GM08714 (cell line): ENCODE measurements around the gene PHLDA3.
A peak's percentile ranks its signal among the peaks of the same experiment; 100 is the strongest.

ENCODE experiments used
- H3K4me3 ChIP-seq: fragments of 200-500 bp; sonication (Bioruptor generic); 2 replicates; pipeline ENCODE4 v1.5.1; 2014; ENCODE audit warnings: mild to moderate bottlenecking, low read length, inconsistent platforms
- ZNF274 ChIP-seq: IDR thresholded peaks from 2 replicates; pipeline ENCODE4 v1.6.1; 2012; ENCODE audit warnings: mild to moderate bottlenecking, low read depth, low read length

The PHLDA3 gene

DNA sequence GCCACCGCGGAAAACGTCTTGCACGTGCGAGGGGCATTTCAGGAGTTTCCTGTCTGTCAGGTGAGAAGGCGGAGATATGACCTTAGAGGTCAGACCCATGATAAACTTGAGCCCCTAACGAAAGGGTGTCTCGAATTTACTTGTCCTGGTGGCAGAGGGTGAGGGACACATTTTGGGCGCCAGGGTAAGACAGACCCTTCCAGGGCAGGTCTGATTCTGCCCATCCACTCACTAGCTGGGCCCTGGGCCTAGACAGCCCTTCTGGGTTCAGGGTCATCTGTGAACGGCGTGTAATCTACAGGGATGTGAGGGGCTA is 38.3 kb upstream of the PHLDA3 start:
- peak overlapping the region; percentile 82; the same call in 1 of the 2 replicates for H3K4me3 ChIP-seq
- TF ChIP-seq ZNF274 = no peak

DNA sequence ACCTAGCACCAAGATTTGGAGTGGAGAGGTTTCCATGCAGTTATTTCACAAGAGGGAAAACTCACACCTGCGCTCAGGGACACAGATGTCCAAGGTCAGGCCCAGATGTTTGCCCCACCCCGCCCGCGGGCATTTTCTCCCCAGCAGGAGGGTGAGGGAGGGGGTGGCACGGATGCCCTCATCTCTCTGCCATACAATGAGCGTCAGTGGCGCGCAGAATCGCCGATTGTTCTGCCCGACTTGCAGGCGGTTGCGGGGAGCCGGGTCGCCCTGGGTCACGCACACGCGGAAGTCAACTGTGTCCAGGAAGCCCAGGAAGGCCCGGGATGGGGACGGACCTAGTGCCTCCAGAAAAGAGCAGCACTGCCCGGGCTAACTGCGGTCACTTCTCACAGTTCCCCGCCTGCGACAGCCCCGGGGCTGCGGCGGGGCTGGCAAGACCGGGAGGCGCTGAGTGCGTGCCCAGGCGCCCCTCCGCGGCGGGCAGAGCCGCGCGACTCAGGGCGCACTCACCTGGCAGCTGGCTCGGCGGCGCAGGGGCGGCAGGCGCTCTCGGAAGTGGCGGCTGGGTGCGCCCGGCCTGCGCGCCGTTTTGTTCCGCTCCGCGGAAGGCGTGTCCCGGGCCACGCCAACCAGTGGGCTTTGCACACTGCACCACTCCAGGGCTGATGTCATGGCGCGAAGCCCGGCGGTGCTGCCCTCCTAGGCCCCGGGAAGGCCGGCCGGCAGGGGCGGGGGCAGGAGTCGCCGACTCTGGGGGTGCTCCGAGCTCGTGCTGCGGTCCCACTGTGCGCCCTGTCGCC is 37.8 kb upstream of the PHLDA3 start, which contains the start of gene CSRP1:
Gene CSRP1 (minus strand): TSS at position 567 of the 803 bp plus-strand sequence. CDS start 10,820 bp downstream, outside the sequence.
- H3K4me3 ChIP-seq = peak within 1 kb of the TSS; percentile 82
- TF ChIP-seq ZNF274 = no peak

DNA sequence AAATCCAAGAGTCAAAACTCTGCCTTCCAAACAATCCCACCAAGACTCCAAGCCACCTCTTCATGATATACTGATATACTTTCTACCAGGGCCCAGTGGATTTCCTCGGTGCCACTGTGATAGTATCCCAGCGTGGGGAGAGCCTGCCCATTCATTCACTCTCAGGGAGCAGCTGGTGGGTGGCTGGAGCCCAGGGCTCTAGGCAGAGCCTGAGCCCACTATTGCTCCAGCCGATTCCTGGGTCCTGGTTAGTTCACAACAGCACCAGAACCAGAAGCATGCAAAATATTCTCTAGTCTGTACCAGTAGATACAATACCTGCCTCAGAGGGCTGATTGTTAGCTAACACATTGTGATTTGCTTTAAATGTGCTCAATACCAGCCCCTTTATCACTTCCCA is 37.1 kb upstream of the PHLDA3 start:
- peak overlapping the region; percentile 82 for H3K4me3 ChIP-seq
- no peak for TF ChIP-seq ZNF274

DNA sequence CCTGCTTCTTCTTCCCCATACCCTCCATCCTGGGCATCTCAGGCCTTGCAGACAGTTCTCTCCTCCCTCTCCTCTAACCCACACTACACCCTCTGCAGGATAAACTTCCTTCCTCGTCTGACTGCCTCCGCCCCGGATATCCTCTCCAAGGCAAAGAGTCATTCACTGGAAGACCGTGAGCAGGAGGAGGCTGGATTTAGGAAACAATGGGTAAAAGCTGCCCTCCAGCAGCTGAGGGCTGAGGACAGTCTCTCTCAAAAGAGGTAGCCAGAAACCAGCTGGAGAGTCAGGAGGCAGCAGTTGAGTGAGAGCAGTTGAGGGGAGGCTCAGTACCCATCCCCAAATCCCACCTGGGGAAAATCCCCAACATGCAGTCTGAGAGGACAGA is 36.5 kb upstream of the PHLDA3 start:
- no peak for TF ChIP-seq ZNF274

DNA sequence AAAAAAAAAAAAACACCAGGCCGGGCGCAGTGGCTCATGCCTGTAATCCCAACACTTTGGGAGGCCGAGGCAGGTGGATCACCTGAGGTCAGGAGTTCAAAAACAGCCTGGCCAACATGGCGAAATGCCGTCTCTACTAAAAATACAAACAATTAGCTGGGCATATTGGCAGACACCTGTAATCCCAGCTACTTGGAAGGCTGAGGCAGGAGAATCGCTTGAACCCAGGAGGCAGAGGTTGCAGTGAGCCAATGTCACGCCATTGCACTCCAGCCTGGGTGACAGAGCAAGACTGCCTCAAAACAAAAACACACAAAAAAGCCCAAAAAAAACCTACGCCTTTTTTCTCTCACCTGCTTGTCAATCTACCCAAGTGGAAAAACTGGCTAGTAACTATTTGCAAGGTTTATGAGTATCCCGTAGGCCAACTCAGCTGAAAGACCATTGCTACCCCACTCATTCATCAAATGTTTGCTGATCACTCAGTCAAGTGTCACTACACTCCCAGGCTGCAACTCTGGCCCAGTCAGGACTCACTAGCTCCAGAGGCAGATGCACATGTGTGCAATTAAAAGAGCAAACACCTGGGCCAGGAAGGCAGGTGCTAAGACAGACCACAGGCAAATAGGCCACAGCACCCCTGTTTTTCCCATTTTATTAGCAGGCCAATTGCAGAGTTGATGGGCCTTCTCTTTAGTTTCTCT is 36.0 kb upstream of the PHLDA3 start:
- no peak for TF ChIP-seq ZNF274
- H3K4me3 ChIP-seq = no peak overlapping the region; the same call in 1 of the 2 replicates

More for the DNA sequence above, 36.5 kb upstream of the PHLDA3 start:
- peak overlapping the region; percentile 82; the same call in 1 of the 2 replicates for H3K4me3 ChIP-seq

DNA sequence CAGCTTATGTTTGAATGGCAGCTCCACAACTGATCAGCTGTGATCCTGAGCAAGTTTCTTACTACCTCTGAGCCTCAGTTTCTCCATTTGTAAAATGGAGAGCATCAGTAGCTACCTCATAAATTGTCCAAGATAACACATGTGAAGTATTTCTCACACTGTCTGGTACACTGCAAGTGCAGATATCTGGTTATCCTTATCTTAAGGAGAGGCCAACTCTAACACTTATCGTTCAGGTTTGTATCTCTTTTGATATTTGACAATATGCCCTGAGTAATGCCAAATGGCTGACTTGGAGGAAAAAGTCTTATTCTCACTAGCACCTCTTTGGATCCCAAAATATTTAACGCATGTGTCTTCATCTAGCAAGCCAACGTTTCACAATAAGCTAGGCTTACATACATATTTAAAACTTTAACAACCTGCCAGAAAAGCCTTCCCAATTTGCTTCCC is 35.2 kb upstream of the PHLDA3 start:
- H3K4me3 ChIP-seq = no peak overlapping the region
- no peak for TF ChIP-seq ZNF274

DNA sequence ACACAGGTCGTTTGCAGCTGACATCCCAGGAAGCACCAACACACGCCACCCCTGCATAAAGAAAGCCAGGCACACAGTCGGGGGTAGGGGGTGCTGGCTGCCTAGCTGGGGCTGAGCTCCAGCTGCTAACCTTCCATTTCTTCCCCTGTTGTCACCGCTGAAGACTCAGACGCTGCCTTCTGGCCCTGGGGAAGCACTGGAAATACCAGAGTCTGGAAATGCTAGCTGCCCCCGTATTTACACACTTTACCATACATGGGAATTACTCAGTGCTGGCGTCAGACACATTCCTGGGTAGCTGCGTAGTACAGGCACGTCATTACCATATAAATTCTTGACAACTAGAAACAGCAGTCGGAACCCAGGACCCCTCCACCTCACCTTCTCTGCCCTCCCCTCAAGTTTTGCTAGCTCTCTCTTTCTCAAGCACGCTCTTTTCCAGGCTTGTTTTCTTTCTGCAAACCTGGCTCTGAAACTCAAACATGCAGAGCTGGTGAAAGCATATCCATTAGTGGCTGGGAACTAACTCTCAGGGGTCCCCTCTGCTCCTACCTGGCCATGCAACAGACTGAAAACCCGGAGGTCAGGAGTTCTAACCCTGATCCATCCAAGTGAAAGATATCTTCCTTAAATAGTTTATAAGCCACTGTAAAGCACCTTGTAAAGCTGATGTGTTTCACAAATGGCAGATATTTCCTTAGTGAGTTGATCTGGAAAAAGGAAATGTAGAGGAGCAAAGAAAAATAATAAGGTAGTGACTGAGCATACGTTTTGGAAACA is 34.6 kb upstream of the PHLDA3 start:
- no peak overlapping the region for H3K4me3 ChIP-seq

DNA sequence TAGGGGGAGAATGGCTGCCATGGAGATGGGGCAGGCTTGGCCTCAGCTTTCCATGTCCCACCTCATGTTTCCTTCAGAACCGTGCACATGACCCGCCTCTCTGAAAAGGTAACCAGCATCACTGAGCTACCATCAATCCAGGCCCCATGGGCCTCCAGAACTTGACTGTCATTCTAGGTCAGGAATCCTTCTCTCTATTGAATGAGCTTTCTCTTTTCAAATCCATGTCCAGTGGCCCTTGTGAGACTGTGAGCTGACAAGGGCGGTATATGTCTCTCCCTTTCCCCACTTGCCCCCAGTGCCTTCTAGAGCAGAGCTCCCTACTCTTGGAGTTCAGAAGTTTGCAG is 33.5 kb upstream of the PHLDA3 start:
- no peak for TF ChIP-seq ZNF274
- no peak overlapping the region for H3K4me3 ChIP-seq

More for the DNA sequence above, 34.6 kb upstream of the PHLDA3 start:
- TF ChIP-seq ZNF274 = no peak

DNA sequence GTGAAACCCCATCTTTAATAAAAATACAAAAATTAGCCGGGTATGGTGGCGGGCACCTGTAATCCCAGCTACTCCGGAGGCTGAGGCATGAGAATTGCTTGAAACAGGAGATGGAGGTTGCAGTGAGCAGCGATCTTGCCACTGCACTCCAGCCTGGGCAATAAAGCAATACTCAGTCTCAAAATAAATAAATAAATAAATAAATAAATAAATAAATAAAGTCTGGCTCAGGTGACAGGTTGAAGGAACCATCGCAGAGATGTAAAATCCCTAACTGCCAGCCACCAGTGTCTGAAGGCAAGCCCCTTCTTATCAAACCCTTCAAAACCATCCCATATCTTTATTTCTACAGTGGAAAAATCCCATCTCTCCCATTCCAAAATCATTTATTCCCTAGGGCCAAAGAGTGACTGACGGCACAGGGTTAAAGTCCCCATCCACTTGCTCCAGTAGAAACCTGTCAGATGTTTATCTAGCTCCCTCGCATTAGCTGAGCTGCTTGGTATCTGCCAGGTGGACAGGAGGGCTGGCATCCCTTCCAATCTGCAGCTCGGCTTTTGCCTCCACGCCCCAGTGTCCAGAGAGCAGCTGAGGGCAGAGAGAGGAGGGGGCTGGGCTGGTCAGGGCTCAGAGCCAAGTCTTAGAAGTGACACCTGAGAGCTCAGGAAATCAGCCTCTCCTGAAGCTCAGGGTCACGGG is 33.0 kb upstream of the PHLDA3 start:
- H3K4me3 ChIP-seq = no peak overlapping the region
- no peak for TF ChIP-seq ZNF274

DNA sequence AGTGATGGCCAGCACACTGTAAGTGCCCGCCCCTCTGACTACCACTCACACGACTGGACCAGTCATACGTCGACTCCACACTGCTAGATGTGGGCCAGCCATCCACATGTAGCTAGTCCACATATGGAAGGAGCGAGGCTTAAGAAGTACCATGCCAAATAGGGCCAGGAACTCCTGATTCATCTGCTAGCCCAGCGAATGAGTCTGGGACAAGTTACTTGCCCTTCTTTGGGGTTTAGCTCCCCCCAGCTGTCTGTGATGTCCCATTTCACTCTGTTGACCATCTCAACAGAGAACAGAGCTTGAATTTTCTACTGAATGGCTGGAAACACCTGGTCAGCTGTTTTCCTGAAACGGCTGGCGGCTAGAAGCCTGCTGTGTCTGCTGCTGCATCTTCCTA is 32.2 kb upstream of the PHLDA3 start:
- no peak for TF ChIP-seq ZNF274
- H3K4me3 ChIP-seq = no peak overlapping the region

DNA sequence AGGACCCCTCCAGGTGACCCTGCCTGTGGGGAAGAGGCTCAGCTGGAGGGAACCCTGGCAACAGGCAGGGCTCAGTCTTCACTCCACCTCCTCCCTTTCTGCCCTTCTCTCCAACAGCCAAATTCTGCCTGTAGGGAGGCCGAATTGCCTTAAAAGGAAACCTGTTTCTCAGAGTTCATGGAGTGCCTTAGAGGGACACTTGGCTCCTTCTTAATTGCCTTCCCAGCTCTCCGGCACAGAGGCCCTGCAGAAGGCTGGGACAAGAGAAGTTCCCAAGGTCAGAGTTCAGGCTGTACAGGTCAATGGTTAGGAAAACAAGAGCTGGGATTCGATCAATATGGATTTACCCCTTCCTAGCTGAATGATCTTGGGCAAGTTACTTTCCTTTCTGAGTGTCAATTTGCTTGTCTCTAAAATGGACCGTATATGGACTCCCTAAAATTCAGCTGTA is 31.7 kb upstream of the PHLDA3 start:
- H3K4me3 ChIP-seq = no peak overlapping the region
- no peak for TF ChIP-seq ZNF274

DNA sequence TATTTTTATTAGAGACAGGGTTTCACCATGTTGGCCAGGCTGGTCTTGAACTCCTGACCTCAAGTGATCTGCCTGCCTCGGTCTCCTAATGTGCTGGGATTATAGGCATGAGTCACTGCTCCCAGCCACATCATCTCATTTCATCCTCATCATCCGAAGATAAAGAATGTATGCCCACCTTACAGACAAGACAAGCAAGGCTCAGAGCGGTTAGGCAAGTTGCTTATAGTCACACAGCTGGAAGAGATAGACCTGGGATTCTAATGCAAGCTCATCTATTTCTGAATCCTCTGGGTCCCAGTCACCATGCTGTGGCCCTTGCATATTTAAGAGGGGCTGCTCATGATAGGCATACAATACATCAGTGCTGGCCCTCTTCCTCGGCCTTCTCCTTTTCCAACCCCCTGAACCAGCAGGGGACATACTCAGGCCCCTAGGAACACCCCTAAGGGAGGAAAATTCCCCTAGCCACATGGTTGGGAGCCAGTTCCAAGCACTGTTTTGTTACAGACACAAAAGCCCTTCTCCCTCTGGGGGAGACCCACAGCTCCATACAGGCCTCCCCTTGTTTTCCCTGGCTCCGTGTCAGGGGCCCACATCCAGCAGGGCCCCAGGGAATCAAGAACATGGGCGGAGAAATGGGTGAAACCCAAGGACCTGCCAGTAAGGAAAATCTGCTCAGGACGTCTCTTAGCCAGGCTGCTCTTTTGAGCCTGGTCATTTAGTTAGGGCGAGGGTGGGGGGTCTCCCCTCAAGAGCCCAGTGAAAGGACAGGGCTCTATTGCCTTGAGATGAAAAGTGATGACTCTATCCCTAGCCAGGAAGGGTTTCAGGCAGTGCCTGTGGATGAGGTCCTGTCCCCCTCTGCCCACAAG is 31.0 kb upstream of the PHLDA3 start:
- no peak overlapping the region for H3K4me3 ChIP-seq
- TF ChIP-seq ZNF274 = no peak

DNA sequence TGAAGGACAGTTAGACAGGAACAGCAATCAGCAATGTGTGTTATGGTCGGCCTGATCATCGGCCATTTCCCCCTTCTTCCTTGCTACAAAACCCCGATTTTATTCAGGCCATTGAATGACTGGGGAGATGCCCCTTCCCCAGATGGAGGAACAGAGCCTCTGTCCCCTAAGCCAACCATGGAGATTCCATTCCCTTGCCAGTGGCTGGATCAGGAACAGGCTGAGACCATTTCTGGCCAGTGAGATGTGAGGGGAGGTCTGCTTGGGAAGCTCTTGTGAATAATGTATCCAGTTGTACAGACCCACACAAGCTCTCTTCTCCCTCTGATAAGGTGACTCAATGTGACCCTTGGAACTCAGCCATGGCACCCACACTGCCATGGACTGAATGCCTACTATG is 30.2 kb upstream of the PHLDA3 start:
- TF ChIP-seq ZNF274 = no peak
- H3K4me3 ChIP-seq = no peak overlapping the region
